ENCODE results near the gene LMNTD2. TPM values are rescaled to one million over a fixed set of nuclear protein-coding genes. Genes with fewer than 3 reads are reported as not detected.
A peak's percentile ranks its signal among the peaks of the same experiment; 100 is the strongest.

LMNTD2 gene
- total and polyA plus RNA-seq, 2 of the 13 experiments (the other 11 are each of a cell fraction or from before 2014, with no cell fraction given) = 1.1 to 3.1 TPM

GRCh38 chr11:587978-588380 lies 27.4 kb upstream of the LMNTD2 start (continued):
- peak in 1 of 2 experiments; percentile 53; a peak in 2 of 4 replicates for TF ChIP-seq EP300 (IDR thresholded peaks at IDR 0.05; ENCODE audit: low read depth in 2 of 2, low read length in 2 of 2)
- TF ChIP-seq EP300 (CRISPR knock-in tag; IDR thresholded peaks at IDR 0.05; ENCODE audit: borderline replicate concordance) = peak; percentile 69
- no peak for TF ChIP-seq ZNF674 (CRISPR knock-in tag; IDR thresholded peaks at IDR 0.05; ENCODE audit: low read depth)
- no peak for TF ChIP-seq TERF1 (CRISPR knock-in tag; IDR thresholded peaks at IDR 0.05)
- peak; percentile 56; the same call in 1 of the 2 replicates for TF ChIP-seq MLX (CRISPR knock-in tag; IDR thresholded peaks at IDR 0.05)
- no peak for TF ChIP-seq MTA1 (CRISPR knock-in tag; IDR thresholded peaks at IDR 0.05; ENCODE audit: borderline replicate concordance)
- TF ChIP-seq ZNF788 (CRISPR knock-in tag; IDR thresholded peaks at IDR 0.05; ENCODE audit: borderline replicate concordance) = peak; percentile 78; the same call in 1 of the 2 replicates
- no peak for TF ChIP-seq SRY (CRISPR knock-in tag; IDR thresholded peaks at IDR 0.05)
- peak; percentile 69; the same call in 1 of the 2 replicates for TF ChIP-seq NR2F6 (IDR thresholded peaks at IDR 0.05)
- peak; percentile 89 for TF ChIP-seq NR2F6 (CRISPR knock-in tag; IDR thresholded peaks at IDR 0.05)
- no peak for TF ChIP-seq ZNF253 (CRISPR knock-in tag; IDR thresholded peaks at IDR 0.05; ENCODE audit: borderline replicate concordance)
- no peak for TF ChIP-seq ZNF816 (CRISPR knock-in tag; IDR thresholded peaks at IDR 0.05; ENCODE audit: borderline replicate concordance)
- TF ChIP-seq ZNF263 (CRISPR knock-in tag; IDR thresholded peaks at IDR 0.05) = peak; percentile 76
- no peak for TF ChIP-seq SNAPC5 (CRISPR knock-in tag; IDR thresholded peaks at IDR 0.05; ENCODE audit: borderline replicate concordance)
- no peak for TF ChIP-seq FOXA1 (IDR thresholded peaks at IDR 0.05)
- 0 out of 2 replicates have a peak, but pooled peaks have one; percentile 5 for TF ChIP-seq FOXA1 (CRISPR knock-in tag; IDR thresholded peaks at IDR 0.05)
- TF ChIP-seq ZNF609 (CRISPR knock-in tag; IDR thresholded peaks at IDR 0.05; ENCODE audit: borderline replicate concordance) = peak; percentile 31; the same call in 1 of the 2 replicates
- 0 out of 2 replicates have a peak, but pooled peaks have one; percentile 18 for TF ChIP-seq ZNF317 (CRISPR knock-in tag; IDR thresholded peaks at IDR 0.05)
- TF ChIP-seq ZNF614 (CRISPR knock-in tag; IDR thresholded peaks at IDR 0.05; ENCODE audit: borderline replicate concordance) = 0 out of 2 replicates have a peak, but pooled peaks have one; percentile 54
- no peak for TF ChIP-seq MATR3 (CRISPR knock-in tag; IDR thresholded peaks at IDR 0.05)
- TF ChIP-seq BHLHE40 (IDR thresholded peaks at IDR 0.05; ENCODE audit: low read length) = peak; percentile 94
- no peak; the same call in 1 of the 2 replicates for TF ChIP-seq HOXA5 (CRISPR knock-in tag; IDR thresholded peaks at IDR 0.05)
- TF ChIP-seq IRF1 (CRISPR knock-in tag; IDR thresholded peaks at IDR 0.05; ENCODE audit: low read depth) = no peak

Data from HepG2 (cell line).